HG02571 (cell line): ENCODE measurements around the gene FH.

ENCODE experiments used
- ATAC-seq: cut with Tn5 transposase; IDR thresholded peaks from one replicate; pipeline ENCODE4 v1.9.1; 2021; ENCODE audit warnings: mild to moderate bottlenecking, moderate library complexity; ENCODE audit not compliant: unreplicated experiment

The FH gene

DNA sequence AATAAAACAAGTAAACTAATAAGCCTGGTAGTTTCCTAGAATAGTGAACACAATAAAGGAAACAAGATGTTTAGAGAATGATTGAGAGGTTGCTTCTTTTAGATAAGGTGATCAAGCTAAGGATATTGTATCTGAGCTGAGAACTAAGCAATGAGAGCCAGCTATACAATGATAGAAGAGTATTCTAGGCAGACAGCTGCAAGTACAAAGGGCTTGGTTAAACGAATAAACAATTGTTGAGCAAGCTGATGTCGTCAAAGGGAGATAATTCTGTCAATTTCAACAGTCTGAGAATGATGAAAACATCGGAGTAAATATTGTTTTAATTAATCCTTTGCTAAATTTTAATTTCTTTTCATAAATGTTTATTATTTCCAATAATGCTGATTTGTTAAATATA is 5.5 kb upstream of the FH start:
- no peak for ATAC-seq

DNA sequence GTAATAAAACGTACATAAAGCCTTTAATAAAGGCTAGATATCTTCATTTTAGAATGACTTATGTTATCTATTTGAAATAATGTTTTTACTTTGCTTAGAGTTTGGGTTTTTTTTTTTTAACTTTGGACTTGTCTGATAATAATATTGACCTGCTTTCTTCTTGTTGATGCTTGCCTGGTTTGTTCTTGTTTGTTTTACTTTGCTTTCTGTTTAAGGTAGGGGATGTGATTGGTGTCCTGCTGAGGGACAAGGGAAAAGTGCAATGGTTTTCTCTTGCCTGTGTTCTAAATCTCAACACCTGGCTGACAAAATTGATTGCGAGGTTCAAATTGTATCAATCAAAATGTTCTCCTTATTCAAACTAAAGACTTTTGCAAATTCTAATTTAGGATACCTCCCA is 2.2 kb upstream of the FH start:
- no peak for ATAC-seq

DNA sequence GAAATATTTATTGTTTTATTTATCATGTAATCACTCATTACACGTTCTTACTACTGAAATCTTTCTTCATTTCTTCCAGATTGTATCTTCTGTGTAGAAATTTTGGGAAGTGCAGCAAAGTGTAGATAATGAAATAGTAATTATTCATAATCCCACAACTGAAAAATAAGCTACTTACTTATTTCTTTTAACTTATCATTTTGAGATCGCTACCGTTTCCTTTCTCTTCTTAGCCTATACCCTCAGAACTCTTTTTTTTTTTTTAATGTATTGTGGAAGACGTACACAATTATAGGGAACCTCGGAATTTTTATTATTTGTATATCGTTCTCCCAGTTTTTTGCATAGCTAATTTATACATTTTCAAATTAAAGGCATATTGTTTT is 518 bp upstream of the FH start:
- no peak for ATAC-seq

DNA sequence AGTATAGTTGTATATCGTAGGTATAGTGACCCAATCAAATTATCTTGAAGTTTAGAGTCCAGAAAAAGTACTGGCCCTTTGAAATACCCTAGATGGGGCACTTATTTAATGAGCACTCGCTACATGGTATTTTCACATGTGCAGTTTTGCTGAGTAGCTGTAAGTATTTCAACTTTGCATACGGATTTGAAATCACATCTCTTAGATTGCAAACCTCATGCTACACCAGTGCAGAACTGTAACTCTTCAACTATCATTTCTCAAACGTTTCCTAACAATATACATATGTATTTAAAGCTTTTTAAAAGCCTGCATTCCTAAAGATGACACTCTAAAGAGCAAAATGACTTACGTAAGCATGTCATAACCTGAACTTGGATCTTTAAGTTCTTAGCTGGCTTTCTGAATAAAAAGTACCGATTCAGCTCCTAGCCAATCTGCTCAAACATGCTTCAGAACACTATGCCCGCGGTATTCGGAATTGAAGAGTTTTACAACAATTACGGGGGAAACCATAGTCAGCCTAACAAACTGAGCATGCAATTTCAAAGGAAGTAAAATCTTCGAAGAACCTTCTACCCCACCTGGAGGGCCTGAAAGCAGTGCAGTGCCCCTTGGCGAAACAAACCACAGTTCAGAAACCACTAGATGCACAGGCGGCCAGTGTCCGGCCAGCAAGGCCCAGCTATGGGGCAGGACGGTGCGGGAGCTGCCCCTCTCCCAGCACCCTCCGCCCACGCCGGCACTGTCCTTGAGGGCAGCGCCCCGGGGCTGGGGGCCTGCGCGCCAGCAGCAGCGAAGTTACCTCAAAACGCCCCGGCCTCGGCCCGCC is 863 bp downstream of the FH start:
- ATAC-seq: peak; percentile 29

DNA sequence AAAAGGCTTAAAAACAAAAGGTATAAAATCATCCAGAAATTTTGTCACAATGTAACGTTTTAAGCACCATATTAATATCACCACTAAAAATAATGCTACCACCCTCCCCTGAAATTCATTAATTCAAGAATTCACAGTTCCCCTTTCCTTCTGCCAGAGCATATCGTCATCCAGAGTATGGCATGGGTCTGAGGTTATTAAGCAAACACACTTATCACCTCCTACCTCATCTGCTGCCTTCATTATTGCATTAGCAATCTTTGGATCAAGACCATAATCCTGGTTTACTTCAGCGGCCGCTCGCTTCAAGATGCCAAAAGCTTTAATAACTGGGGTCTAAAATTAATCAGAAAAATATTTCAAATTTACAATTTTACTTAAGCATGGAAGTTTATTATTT is 6.2 kb downstream of the FH start:
- ATAC-seq: no peak

DNA sequence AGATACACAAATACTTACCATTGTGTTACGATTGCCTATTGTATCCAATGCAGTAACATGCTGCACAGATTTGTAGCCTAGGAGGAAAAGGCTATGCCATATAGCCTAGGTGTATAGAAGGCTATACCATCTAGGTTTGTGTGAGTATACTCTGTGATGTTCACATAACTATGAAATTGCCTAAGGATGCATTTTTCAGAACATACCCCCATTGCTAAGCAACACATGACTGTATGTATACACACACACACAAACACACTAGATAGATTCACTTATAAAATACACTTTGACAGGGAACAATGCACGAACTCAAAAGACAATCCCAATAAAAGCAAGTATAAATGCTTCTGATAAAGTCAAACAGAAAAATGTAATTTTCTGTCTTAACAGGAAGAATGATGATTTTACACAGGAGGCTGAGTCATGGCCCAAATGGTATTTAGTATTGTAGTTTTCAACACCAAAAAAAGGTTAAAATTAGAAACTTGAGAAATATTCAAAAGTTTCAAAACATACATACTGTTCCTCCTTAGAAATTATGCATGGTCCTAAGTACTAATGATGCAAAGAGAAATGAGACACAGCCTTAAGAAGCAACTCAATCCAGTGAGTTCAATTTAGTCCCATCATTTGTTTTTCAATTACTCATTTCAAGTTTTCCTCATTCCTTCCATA is 12.2 kb downstream of the FH start:
- ATAC-seq: no peak

DNA sequence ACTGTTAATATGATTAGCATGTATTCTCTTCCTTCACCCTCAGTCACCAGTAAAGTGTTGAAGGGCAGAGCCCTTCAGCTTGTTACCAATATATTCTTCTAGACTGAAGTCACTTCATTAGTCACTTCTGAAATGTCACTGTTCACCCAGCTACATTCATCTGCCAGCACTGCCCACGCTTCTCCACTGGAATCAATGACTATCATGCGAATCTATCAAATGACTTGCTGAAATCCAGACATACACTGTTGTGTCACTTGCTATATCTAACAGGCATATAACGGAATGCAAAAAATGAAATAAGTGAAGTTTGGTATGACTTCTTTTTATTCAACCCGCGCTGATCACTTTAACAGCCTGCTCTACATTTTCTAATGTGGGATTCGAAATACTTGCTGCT is 16.1 kb downstream of the FH start:
- ATAC-seq: no peak

DNA sequence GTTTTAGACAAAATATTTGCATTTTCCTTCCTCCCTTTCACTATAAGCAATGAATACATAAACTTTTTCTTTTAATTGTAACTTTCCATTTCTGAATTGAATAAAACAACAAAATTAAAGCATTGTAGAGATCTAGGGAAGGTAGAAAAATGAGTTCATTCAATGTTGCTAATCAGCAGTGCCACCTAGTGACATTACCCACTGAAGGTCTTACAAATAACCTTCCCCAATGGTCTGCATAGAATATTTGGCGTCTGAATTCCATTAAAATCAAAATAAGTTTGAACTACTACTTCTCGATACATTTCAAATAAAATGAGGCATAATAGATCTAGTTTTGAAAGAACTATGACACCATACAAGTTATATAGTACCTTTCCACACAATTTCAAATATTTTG is 19.6 kb downstream of the FH start:
- ATAC-seq: no peak

DNA sequence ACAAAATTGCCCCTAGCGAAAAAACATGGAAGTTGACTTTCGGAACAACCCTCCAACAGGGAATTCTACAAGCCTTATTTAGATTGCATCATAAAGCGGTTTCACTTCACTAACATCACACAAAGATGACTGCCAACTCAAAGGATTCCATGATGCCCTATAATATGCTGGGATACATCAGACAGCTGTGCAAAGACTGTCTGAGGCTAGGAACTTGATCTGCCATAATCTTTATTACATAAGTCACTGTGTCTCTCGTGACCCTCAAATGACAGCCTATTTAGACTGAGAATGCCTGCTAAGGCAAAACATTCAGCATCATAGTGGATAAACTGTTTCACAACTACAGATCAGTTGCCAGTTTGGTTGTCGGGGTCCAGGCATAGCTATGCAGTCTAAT is 23.8 kb downstream of the FH start:
- no peak for ATAC-seq

DNA sequence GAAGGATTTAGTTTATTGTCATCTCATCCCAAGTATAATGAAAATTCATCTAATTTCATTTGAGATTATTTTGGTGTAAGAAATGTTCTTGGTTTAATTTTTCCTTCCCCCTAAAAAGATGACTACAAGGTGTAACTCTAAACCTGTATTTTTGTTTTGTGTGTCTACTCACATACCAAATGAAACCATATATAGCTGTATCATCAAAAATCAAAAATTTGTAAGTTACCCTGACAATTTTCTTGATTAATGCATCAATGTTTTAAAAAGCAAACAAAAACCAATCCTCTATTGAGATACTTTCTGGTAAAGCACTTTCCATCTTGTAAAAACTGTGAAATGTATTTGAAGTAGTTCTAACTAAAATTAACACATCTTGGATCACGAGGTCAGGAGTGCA is 30.8 kb downstream of the FH start:
- no peak for ATAC-seq

DNA sequence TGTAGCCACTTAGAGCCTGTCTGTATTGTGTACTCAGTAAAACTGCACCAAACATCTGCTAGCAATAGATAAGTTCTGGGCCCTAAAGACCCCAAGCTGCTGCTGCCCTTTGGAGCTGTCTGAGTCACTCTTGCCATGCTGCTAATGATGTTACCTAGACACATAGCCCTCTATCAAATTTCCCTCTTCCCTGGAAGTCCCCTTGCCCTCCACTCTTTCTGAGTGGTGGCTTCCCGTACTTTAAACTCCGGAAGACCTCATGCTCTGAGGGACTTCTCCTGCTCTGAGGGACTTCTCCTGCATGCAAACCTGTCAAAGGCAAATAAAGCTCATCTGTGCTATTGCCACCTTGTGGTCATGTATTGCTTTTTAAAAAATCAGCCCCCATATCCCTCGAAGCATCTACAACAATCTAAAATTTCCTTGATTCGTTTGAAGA is 34.0 kb downstream of the FH start:
- ATAC-seq: peak; percentile 64

DNA sequence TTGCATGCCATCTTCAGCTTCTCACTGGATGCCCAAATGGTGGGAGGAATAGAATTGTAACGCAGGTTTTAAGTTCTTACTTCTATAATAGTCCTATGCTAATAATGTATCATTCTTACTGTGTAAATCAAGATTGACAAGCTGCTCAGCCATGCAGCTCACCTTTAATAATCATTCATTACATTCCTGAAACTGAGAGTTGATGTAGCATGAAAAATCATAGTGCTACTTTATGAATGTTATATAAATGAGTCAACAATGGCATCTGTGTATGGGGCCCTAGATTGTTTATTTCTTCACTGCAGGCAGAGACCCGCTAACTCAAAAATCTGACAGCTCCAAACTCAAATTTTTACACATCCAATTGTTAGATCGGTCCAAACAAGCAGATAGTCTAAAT is 34.4 kb downstream of the FH start:
- peak; percentile 37 for ATAC-seq

DNA sequence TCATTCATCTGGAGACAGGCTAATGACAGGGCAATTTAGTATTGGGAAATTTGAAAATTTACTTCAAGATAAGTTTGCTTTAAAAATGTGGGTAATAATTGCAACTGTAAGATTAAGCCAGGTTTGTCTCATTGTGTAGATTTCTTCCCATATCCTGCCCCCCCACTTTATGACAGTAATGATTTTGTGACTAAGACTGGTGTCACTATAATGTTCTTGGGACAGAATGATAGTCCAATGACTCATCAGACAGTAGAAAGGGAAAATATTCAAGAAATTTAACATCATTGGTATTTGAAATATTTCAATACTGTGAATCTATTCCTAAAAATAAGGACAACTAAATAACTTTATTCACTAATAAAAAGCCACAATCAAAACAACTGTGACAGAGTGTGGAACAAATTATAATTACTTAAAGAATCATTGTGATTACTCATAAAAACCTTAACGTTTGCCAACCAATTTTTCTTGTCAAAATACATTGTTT is 36.7 kb downstream of the FH start:
- no peak for ATAC-seq

DNA sequence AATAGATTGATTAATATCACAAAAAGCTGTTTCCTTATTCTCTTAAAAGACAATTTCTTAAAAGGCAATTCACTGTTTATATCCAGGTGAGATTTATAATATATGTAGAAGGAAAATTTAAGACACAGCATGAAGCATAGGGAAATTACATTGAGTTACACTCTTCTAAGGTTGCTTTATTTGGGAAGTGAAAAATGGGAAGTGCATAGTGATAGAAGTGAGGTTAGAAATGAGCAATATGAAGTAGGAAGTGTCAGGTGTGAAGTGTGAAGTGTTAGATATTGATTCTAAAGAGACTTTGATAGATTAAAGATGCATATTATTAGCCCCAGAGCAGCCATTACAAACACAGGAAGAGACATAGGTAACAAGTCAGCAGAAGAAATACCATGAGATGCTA is 40.3 kb downstream of the FH start:
- no peak for ATAC-seq

DNA sequence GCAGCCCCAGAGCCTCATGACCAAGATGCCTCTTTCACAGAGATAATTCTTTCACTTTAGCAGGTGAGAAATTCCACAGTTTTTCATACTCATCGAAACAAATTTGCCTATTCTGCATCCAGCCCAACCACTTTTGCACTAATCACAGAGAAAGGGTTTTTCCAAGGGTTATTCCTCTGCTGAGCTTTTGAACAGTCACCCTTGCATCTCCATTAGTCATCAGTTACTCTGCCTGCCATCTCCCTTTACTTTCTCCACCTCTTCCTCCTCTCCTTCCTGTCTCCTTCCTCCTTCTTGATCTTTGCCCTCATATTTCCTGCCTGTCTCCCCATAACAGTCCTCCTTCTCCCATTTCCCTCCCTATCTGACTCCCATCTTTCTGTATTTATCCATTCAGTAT is 43.9 kb downstream of the FH start:
- no peak for ATAC-seq

DNA sequence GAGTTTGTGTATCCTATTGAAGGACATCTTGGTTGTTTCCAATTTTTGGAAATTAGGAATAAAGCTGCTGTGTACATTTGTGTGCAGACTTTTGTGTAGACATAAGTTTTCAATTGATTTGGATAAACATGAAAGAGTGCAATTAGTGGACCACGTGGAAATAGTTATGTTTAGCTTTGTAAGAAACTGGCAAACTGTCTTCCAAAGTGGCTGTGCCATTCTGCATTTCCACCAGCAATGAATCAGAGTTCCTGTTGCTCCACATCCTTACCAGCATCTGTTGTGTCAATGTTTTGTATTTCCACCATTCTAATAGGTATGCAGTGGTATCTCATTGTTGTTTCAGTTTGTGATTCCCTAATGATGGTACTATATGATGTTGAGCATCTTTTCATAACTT is 46.5 kb downstream of the FH start:
- ATAC-seq: no peak

DNA sequence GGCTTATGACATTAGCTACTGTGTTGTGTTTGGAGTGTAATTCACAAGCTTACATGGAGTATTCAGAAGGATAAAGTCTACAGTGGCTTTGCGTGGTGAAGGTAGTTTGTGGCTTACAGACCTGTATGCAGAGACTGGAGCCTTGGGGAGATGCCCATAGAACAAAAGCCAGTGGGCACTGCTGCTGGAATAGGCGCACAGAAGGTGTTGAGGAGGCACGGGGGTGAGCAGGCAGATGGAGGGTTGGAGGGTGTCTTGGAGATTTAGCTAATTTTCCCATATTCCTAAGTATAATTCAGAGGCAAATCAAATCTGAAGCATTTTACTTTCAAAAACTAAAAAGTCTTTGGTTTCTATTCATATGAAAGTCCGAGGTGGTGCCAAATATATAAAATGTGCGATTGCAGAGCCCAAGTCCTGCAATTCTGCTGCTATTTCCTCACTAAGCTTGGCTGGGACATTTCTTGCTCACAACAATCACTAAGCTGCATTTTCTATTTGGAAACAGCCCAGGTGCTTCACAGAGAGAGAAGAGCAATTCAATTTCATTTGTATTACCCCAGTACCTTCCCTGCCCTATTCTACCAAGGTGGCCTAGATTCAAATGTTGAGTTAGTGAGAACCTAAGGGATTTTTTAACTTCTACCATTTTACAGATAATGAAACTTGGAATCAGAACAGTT is 48.5 kb downstream of the FH start:
- ATAC-seq: no peak

DNA sequence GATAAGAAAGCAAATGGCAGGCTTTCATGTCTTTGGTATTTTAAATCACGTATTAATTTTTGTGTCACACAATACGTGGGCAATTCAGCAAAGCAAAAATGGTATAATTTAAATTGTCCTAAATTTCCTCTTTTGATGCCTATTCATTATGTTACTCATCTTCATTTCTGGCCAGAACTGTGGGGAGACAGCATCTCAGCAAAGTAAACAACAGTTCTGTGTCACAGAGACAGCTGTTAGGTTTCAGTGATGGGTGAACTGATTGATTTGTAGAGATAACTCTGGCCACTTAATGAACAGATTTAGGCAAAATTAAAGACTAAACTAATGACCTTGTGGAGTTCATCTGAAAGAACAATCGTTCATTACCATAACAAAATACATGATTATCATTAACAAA is 49.2 kb downstream of the FH start:
- no peak for ATAC-seq

DNA sequence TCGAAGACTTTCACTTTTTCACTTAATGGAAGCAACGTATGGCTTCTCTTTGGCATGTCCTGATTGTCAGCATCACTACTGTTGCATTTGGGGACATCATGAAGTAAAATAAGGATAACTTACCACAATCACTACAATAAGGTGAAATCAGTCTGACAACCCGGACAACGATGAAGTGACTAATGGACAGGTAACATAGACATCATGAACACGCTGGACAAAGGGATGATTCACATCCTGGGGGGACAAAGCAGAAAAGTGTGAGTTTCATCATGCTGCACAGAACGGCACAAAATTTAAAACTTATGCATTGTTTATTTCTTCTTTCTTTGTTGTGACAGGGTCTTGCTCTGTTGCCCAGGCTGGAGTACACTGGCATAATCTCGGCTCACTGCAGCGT is 53.9 kb downstream of the FH start:
- no peak for ATAC-seq

DNA sequence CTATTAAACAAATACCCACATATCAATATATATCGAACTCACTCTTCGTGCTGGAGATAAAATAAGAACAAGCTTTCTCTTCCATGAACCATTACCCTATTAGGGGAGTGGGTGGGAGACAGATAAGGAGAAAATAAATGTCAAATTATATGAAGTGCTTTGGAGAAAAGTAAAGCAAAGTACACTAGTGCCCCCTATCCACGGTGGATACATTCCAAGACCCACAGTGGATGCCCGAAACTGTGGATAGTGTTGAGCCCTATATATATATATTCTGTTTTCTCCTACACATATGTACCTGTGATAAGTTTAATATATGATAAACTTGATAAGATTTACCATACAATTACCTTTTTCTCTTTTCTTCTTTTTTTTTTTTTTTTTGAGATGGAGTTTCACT is 54.6 kb downstream of the FH start:
- ATAC-seq: no peak

DNA sequence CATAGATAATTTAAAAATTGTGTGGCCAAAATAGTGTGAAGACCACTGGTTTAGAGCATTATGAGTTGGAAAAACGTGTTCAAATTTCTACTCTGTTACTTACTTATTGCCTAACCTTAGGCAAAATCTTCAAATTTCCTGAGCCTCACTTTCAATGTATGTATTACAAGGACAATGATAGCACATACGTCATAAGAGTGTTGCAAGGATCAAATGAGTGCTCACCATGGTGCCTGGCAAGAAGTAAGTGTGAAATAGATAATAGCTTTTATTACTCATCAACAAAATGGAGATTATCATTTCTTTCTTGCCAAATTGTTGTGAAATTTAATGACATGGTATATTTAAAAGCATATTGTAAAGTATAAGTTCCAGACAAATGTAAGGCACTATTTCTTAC is 57.2 kb downstream of the FH start:
- no peak for ATAC-seq
